Tongue (tissue), 2 donors: Measurements from ENCODE around the gene GATB. TPM values are rescaled to one million over a fixed set of nuclear protein-coding genes. Genes with fewer than 3 reads are reported as not detected.
"Not testable (repeated sequence)": the region's sequence is repeated elsewhere in the genome, so short reads cannot be mapped to it uniquely, and the experiment has no call there.

Experiments
- DNase-seq: peaks from one replicate; pipeline ENCODE4 v3.0.0-alpha.2; 2015
- total RNA-seq: library from RNA; depleted of rRNA; stranded (reverse); fragments of >200 nt; gene quantifications from one replicate; pipeline ENCODE4 v1.2.3, GENCODE V29; 2014

GATB gene
- total RNA-seq, 1 donor from 2014 or later: 38.2 TPM

DNA sequence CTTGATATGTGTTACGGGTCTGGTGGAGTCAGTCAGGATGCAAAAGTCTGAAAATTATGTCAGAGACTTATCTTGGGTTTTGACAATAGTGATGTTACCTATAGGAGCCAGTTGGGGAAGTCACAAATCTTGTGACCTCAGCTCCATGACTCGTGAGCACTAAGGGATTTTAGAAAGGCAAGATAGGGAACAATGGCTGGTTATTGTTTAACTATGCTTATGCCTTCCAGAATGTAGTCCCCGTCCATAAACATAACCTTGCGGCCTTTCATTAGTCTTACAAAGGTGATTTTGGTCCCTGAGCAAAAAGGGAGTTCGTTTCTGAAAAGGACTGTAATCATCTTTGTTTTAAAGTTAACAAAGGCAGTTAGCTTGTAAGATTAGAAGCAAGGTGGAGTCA lies 23.9 kb upstream of the GATB start:
- DNase-seq: no peak

DNA sequence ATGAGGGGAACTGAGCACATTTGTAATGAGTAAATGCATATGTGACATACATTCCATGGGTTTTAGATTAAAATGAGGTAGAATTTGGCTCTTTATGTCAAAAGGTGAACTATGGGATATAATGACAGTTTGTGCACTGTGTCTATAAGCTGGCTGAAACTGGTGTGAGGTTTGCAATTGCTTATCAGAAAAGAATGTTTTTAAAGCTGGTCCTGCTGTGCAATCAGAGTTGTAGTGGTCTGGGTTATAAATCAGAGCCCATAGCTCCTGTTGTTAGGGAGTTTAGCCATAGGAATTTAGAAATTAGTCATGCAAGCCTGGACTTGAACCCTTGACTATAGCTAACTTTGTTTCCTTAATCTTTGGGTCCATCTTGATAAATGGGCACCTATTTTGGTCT lies 23.1 kb upstream of the GATB start:
- DNase-seq: no peak

DNA sequence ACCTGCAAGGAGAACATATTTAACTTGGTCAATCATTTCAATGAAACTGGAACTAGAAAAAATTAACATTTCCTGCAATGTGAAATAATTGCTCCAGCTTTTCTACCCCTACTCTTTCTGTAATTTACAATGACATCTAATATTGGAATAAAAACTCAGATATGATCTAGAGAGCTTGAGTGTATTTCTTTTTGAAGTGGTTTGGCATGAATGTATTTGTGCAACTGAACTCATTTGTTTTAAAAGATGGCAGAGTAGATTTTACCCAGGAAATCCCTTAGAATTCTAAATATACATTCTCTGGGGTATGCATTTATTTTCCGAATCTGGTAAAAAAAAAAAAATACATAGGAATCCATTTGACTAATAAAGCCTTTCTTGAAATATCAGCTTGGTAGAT lies 21.5 kb upstream of the GATB start:
- no peak for DNase-seq

DNA sequence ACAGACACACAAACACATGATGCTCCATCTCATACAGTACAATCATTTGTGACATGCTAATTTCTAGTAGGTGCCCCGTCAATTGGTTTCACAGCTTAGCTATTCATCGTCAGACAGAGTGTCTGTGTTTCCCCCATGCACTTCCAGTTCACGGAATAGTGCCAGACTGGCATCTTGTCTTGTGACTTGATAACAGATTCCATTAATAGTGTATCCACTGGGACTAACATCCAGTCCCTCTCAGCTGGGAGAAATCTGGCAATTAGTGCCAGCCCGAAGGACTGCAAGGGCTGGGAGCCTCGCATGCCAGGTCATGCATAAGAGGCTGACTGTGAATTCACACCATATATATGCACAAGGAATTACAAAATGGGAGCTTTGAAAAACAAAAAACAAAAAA lies 20.2 kb upstream of the GATB start:
- no peak for DNase-seq

DNA sequence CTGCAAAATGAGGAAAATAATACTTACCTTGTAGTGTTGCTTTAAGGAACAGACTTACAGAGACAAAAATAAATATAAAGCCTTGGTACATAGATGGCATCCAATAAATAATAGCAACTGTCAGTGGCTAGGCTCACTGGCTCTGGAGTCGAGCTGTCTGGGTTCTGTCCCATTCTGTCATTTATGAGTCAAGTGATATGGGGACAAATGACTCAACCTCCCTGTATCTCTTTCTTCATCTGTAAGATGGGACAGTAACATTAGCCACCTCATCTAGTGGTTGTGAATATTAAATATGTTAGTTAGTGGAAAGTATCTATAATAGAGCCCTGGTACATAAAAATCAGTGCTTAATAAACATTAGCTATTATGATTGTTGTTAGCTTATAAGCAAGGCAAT lies 16.7 kb upstream of the GATB start:
- no peak for DNase-seq

DNA sequence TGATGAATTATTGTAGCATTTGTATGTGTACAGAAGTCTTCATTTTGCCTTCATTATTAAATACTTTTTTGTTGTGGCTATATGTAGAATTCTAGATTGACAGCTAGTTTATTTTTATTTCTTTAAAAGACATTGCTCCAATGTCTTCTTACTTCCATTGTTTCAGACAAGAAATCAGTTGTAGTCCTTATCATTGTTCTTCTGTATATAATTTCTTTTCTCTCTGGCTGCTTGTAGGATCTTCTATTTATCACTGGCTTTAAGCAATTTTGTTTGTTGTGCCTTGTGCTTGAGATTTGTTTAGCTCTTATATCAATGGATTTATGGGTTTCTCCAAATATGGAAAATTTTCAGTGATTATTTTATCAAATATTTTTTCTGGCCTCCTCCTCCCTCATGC lies 13.5 kb upstream of the GATB start:
- DNase-seq: no peak

DNA sequence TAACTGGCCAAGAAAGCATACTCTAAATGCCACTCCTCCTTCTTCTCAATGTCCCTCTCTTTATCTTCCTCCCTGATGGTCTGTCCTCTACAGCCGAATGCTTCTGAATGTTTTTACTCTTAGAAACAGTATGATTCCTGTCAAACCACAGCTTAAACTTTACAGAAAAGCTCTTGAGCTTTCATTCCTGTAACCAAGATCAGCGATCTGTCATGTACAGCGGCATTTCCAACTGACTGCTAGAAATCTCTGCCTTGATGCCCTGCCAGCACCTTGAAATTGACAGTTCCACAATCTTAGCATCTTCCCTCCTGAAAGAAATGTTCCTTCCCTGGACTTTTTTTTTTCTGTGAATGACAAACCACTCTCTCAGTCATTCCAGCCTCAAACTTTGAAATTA lies 11.5 kb upstream of the GATB start:
- DNase-seq: no peak

DNA sequence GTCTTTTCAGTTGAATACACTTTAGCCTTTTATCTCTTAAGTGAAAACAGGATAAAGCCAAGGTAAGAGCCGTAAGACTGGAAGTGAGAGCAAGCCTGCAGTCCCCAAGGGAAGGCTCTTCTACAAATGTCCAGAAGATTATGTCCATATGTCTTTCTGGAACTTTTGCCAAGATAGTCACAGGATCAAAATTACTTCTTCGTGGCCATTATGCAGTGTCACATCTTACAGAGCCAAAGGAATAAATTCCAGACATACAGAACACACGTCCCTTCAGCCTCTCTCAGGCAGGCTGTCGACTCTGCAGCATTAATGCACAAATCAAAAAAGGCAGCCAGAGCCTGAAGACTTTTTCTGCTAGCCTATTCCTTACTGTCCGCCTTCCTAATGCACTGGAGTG lies 10.9 kb upstream of the GATB start:
- DNase-seq: peak; percentile 60

DNA sequence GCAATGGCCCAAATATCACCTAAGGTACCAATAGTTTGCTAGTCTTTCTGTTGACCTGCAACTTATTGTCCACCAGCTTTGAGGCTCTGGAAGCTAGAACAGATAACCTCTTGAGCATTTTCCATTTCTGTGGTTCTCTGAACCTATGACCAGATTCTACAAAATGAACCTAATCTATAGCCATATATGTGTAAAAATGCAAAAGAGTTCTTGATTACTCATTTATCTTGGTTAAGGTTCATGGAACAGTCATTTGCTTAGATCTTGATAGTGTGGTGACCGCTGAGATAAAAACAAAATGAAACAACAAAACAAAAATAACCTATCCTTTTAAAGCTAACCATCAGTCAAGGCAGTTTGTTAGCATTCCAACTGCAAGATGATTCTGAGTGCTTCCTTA lies 9.3 kb upstream of the GATB start:
- no peak for DNase-seq

DNA sequence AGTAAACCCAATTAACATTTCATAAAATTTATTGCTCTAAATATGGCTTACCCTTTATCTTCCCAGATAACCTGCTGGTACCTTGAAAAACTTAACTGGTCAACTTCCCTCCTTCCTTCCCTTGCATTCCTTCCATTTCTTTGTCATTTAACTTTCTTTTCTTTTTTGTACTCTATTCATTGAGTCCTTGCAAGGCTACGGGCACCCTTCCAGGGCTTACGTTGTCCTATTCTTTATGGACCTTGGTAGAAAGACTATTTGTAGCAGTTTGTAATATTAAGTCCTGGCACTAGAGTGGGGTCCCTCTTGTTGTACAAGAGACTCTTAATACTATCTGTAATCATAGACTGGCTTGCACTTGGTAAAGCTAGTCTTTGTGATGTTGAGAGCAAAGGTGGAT lies 8.0 kb upstream of the GATB start:
- no peak for DNase-seq

DNA sequence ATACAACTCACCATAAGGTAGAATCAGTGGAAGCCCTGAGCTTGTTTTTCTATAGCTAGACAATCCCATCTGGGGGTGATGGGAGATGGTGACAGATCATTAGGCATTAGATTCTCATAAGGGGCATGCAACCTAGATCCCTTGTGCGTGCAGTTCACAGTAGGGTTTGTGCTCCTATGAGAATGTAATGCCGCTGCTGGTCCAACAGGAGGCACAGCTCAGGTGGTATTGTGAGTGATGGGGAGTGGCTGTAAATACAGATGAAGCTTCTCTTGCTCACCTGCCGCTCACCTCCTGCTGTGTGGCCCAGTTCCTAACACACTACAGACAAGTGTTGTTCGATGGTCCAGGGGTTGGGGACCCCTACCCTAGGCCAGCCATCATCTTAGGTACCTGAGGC lies 5.9 kb upstream of the GATB start:
- DNase-seq: no peak

DNA sequence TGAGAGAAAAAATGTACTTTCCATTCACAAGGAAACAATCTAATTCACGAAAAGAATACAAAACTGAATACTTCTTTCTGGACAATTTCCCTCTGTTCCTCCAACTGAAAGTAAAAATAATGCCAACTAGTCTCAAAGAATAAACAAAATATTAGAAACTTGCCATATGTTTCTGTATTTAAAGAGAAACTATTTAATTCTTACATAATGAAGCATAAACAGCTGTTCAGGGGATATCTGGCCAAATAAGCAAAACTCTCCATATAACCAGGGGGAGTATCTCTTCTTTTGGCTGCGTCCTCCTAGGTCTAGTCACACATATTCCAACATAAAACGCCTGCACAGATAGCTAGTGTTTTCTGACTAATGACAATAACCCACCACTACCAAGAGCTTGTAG lies 805 bp downstream of the GATB start:
- DNase-seq: peak; percentile 11

DNA sequence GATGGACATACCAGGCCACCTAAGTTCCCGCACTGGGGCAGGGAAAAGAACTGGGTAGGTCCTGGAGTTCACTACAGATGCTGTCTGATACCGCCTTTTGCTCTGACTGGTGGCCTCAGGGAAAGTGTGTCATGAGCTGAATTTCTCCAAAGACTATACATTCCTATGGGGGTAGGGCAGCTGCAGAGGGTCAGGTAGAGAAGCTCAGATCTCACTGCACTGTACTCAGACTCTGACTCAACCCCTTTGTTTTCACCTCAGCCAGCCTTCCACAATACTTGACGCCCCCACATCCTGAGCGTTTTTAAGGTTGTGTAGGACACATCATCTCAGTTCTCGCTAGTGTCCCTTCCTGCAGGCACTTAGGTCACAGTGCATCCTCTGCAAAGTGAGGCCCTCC lies 7.8 kb downstream of the GATB start:
- no peak for DNase-seq

DNA sequence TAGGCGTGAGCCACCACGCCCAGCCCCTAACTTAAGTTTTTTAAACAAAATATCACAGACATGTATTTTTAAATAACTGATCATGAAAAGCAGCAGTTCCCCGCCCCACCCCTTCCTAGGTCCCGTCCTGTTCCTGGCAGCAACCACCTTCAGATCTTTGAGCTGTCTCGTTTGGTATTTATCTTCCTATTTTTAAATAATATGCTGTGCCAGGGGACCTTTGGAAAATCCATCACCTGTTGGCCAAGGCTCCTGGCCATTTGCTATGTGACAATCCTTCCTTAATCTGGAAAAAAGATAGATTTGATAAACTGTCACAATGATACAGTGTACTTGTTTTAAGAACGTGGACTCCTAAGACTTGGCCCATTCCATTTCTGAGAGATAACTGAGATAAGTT lies 10.7 kb downstream of the GATB start:
- no peak for DNase-seq

DNA sequence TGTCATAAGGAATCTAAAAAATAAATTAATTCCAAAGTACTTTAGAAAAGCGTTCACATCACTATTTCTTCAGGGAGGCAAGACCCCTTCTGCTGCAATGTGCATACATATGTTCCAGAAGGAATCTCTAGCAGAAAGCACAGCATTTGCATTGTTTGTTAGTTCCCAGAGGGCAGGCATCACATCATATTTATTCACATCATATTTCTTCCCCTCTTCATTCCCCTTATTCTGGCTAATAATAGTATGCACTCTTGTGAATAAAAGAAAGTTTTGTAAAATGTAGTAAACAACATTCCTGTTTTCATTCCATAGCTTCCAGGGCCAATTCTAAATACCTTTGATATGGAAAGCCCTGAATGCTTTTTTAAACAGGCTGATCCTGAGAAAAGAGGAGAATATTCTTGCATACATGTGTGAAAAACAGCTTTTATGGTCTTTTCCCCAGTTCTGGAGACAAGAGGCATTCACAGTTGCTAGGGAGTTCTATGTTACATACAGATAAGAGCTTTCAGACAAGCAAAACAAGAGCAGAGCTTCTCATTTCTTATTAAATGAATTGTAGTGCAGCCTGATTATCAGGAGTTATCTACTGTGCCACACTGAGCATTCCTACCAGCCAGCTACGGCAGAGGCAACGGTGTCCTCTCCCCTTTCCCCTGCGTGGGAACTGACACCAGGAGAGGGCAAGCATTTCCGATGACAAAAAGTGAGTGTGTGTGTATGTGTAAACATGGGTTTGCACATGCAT lies 15.2 kb downstream of the GATB start:
- no peak for DNase-seq

DNA sequence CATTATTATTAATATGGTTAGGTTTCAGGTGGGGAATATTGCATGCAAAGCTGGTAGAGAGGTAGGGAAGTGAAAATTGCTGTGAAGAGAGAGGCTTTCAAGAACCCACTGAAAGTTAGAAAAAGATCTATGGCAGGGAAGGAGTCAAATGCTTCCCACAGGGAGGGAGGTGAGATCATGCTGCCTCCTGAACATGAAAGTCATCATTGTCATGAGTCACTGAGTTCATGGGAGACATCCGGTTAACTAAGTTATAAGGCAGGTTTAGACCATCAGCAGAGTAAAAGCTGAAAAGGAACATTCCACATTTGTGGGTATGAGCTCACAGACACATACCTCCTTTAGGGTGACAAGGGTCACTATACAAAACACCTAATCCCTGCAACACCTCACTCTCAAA lies 16.2 kb downstream of the GATB start:
- DNase-seq: no peak

DNA sequence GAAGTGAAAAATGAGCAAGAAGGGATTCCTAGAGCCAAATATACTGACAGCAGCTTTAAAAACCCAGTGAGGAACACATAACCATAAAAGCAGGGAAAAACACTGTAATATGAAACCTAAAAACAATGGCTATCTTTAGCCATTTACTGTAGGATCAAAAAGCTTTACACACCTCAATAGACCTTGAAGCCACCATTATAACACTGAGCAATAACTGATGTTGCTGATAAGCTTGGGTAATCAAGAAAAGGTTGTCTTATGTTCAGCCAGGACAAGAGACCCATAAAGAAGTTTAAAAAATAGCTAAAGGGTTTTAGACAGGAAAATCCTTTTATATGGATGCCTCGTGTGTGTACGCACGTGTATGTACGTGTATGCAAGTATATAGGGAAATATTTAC lies 16.9 kb downstream of the GATB start:
- DNase-seq: no peak

DNA sequence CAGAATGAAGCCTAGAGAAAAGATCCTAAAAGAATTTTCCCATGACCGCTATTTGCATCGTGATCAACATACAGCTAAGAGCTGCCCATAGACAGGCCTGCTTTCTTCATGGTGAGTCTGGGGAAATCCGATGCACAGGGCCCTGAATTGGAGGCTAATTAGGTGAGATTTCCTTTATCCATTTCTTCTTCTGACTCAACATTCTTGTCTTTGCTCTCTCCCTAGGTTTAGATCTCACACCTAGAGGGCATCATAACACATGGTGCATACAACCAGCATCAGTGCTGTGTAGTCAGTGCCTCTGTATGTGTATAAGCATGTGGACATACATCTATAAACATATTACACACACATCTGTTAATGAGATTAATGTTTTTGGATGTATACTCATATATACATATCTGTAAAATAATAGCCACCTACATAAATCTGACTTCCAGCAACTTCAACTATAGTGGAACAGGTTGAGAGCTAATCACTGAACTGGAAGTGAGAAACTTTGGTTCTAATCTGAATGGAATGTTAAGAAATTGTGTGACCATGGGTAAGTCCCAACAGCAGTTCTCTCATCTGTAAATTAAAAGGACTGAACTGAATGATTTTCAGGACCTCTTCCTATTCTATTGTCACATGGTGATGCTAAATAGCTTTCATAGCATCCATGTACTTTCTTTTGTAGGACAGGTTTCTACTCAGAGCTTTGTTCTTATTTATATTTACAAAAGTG lies 17.5 kb downstream of the GATB start:
- DNase-seq: no peak

DNA sequence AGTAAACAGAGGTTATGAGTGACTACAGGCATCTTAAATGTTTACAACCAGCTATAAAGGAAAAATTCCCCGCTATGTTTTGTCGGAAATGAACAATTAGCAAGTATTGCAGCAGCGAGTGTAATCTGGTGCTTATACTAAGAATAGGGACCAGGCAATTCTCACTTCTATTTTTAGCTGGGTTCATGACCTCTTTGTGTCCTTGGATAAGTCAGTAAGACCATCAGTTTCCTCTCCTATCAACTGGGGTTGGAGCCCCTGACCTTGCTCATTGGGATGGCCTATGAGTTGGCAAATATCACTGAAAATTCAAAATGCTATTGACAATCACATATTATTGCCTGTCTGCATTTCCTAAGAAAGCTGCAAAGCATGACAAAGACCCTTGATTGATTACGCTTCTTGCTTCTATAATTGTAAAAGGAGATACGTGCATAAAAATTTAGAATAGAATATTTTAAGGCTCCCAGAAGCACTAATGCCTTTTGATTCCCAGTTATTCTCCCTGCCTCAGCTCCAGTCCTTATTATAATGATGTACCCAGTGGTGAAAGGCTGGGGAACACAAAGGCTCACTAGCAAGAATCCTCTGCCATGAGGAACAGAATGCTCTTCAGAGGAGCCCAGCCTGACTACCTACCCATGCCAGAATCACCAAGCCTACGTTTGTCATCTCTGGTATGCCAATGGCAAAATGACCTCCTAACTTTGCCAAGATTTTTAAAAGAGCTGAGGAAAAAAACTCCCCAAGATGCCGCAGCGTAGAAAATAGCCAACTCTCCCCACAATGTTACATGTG lies 21.9 kb downstream of the GATB start:
- DNase-seq: no peak

DNA sequence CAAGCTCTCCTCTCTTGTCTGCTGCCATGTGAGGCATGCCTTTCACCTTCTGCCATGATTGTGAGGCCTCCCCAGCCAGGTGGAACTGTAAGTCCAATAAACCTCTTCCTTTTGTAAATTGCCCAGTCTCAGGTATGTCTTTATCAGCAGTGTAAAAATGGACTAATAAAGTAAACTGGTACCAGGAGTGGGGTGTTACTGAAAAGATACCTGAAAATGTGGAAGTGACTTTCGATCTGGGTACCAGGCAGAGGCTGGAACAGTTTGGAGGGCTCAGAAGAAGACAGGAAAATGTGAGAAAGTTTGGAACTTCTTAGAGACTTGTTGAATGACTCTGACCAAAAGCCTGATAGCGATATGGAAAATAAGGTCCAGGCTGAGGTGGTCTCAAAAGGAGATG lies 24.0 kb downstream of the GATB start:
- not testable (repeated sequence) for DNase-seq

DNA sequence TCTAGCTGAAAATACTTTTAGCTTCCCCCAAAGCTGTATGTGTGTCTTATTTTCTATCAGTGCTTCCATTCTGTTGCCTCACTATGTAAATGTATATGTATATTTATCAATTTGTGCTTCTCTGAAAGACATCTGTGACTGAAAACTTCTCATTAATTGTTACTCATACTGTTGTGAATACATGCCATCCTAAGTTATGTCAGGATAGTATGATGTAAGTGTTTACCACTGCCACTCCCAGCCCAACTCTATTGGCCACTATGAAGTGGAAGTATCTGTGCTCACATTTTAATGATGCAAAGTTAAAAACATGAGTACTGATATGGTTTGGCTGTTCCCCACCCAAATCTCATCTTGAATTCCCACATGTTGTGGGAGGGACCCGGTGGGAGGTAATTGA lies 24.4 kb downstream of the GATB start:
- DNase-seq: no peak

DNA sequence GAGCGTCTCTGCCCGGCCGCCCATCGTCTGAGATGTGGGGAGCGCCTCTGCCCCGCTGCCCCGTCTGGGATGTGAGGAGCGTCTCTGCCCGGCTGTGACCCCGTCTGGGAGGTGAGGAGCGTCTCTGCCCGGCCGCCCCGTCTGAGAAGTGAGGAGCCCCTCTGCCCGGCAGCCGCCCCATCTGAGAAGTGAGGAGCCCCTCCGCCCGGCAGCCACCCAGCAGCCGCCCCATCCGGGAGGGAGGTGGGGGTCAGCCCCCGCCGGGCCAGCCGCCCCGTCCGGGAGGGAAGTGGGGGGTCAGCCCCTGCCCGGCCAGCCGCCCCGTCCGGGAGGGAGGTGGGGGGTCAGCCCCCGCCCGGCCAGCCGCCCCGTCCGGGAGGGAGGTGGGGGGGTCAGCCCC lies 29.1 kb downstream of the GATB start:
- DNase-seq: not testable (repeated sequence)
